ENCODE results near the gene GRID2.

GRID2 gene

DNA sequence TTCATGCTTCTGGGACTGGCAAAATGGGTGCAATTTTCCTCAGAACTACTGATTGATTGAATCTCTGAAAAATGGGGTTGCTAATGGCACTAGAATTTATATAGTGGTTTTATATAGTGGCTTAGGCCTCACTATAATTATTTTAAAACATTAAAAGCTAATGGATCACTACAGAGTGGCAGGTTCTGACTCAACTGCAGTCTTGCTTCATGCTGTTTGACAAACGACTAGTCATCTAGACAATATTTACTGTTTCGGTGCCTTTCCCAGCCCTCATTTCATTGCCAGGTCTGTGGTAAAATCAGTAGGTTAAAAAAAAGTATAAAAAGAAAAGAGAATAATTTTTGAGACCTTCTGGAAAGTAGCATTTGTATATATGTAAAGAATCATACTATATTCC, 1172.0 kb downstream of the GRID2 start:
- no peak for DNase-seq (ENCODE audit: low read depth in 2 of 2, low spot score in 1 of 2)

DNA sequence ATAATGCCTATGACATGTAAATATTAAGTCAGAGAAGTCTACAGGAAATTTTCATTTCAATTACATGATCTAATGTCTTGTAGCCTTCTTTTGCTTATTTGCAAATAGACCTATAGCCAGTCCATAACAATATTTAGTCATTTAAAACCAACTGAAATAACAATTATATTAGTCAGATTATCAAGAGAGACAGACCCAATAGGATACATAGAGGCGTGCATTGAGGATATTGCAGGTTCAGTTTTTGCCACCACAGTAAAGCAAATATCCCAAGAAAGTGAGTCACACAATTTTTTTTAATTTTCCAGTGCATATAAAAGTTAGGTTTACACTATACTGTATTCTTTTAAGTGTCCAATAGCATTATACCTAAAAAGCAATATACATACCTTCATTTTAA, 1175.0 kb downstream of the GRID2 start:
- DNase-seq (ENCODE audit: low read depth in 2 of 2, low spot score in 1 of 2) = no peak

GRCh38 chr4:93480452-93480851, 1176.7 kb downstream of the GRID2 start:
- DNase-seq (ENCODE audit: low read depth in 2 of 2, low spot score in 1 of 2) = no peak

DNA sequence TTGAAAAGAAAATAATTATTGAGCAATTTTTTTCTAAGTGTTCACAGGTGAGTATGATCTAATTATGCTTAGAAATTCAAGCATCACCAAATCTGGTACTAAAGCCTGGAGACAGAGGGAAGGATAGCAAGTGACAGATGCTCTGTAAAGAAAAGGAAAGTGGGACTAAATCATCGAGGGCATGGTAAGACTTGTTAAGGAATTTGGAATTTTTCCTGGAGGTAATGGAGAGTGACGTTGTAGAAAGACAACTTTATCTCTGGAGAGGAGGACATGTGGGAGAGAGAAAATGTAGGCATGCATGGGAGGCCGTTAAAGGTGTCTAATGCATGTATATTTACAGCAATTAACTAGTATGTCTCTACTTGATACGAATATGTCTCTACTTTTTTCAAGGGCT, 1191.6 kb downstream of the GRID2 start:
- DNase-seq (ENCODE audit: low read depth in 2 of 2, low spot score in 1 of 2) = no peak

DNA sequence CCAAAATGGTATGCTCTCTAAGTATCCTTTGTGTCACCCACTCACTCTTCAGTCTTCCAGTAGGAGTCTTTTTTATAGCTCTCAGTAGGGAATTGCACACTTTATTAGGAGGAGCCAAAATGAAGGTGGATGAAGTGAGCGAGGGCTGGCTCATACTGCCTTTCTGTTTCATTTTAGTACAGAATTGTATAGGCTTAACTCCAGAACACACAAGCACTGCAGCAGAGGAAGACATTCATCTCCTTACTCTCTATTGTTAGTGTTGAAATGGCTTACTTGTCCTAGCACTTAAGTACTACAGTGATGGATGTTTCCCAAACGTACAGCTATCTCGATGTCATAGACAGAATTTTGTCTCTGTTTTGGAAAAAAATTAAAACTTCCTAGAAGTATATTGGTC, 1197.5 kb downstream of the GRID2 start:
- no peak for DNase-seq (ENCODE audit: low read depth in 2 of 2, low spot score in 1 of 2)

- no peak for DNase-seq (ENCODE audit: low read depth in 2 of 2, low spot score in 1 of 2)
Observed at GRCh38 chr4:93501946-93502345, 1198.2 kb downstream of the GRID2 start.

DNA sequence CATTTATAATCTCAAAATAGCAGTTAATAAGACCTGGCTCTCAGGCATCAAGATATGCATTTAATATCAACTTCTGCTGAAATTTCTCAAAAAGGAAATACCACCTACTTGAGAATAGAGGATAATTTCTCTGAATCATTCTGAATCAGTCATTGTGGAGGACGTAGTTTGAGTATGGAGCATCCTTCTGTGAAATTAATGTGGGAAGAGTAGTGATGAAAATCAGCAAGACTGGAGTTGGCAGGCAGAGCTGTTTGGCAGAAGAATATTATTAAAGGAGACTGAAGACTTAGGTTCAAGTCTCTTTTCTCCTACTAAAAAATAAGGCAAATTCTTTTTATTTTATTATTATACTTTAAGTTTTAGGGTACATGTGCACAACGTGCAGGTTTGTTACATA, 1199.2 kb downstream of the GRID2 start:
- no peak for DNase-seq (ENCODE audit: low read depth in 2 of 2, low spot score in 1 of 2)

DNA sequence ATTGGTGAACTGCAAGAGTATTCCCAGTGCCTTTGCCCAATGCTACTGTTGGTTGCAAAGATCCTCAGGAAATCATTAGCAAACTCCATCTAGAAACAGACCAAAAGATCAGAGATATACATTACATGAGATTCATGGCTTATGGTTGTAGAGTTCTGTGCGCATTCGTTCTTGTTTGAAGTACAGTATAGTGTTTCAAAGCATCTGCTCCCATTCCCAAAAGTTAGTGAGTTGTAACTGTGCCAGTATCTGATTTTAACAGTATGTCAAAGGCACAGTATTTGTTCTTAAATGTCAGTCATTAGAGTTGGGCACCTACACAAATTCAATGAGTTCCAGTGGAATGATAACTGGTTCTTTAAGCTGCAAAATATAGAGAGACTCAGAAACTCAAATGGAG, 1210.1 kb downstream of the GRID2 start:
- DNase-seq (ENCODE audit: low read depth in 2 of 2, low spot score in 1 of 2) = no peak

DNA sequence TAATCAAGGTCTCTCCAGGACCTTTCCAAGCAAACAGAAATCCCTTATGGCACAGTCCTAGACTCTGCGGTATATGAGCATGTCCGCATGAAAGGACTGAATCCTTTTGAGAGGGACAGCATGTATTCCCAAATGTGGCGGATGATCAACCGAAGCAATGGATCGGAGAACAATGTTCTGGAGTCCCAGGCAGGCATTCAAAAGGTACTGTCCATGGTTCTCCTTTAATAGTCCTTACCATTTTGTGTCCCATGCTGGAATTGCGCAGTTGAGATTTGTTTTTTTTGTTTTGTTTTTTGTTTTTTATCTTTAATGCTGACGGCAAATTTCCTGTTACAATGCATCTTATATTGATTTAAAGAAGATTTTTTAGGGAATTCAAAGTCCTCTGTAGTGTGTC, 1211.4 kb downstream of the GRID2 start:
- DNase-seq (ENCODE audit: low read depth in 2 of 2, low spot score in 1 of 2) = no peak

DNA sequence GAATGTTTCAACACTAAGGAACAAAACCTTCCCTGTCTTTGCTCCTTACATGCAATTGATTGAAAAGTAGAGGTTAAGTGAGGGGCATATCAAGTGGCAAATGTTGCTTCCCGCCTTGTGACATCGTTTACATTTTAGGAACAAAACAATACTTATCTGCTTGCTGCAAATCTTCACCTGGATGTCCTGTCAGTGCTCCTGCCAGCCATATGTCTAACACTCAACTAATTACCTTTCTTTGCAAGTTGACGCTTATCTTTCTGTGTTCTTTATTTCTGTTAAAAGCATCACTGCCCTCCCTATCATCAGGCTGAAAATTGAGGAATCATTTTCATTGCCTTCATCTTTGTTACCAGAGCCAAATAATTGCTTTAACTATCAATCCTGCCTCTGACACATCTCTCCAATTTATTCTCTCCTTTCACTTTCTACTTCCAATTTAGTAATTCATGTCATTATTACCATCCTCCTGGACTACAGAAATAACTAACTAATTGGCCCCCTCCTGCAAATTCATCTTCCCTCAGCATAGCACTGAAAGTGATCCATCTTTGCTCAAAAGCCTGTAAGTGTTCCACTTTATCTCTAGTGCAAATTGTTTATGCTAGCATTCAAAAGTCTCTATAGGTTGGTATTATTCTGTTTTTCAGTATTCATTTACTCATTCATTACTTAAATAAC, 1226.1 kb downstream of the GRID2 start:
- DNase-seq (ENCODE audit: low read depth in 2 of 2, low spot score in 1 of 2) = no peak

- DNase-seq (ENCODE audit: low read depth in 2 of 2, low spot score in 1 of 2) = no peak
Observed at GRCh38 chr4:93532234-93532633, 1228.5 kb downstream of the GRID2 start.

DNA sequence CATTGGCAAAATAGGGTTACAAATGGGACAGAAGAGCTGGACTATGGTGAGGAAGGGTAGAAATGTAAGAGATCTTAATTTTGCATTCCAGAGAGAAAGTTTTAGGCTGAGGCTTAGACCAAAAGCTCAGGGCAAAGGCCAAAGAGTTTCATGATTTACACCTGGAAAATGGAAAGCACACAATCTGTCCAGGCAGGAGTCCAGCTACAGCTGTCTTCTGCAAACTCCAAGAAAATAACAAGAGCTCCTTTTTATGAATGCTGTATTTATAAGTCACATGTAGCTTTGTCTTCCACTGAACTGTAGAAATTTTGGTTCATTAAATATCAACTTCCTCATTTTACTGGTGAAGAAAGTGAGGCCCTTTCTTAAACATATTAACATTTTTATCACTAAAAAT, 1236.8 kb downstream of the GRID2 start:
- DNase-seq (ENCODE audit: low read depth in 2 of 2, low spot score in 1 of 2) = no peak

DNA sequence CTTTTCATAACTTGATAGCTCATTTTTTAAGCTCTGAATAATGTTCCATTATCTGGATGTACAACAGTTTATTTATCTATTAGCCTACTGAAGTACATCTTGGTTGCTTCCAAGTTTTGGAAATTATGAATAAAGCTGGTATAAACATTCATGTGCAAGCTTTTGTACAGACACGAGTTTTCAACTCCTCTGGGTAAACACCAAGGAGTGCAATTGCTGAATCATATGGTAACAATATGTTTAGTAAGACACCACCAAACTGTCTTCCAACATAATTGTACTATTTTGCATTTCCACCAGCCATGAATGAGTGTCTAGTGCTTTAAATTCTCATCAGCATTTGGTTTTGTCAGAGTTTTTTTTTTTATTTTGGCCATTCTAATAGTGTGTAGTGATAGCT, 1258.1 kb downstream of the GRID2 start:
- DNase-seq (ENCODE audit: low read depth in 2 of 2, low spot score in 1 of 2) = no peak

DNA sequence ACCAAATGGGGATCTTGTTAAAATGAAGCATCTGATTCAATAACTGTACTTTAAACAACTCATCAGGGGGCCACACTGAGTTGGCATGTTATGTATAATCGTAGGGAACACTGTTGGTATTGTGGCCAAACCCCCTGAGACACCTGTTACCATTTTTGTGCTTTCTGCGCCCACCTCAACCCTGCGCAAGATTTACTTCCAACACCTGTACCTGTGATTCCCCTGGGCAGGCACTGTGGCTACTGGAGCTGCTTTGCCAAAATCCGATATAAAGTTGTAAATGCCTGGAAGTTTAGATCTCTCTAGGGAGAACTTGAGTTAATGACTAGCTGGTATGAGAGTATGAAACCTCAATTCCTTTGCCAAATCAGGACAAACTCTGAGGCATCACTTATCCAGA, 1265.0 kb downstream of the GRID2 start:
- no peak for DNase-seq (ENCODE audit: low read depth in 2 of 2, low spot score in 1 of 2)

GRCh38 chr4:93573285-93573684, 1269.5 kb downstream of the GRID2 start:
- DNase-seq (ENCODE audit: low read depth in 2 of 2, low spot score in 1 of 2) = no peak

GRCh38 chr4:93578942-93579341, 1275.2 kb downstream of the GRID2 start:
- DNase-seq (ENCODE audit: low read depth in 2 of 2, low spot score in 1 of 2) = no peak

GRCh38 chr4:93605163-93605562, 1301.4 kb downstream of the GRID2 start:
- DNase-seq (ENCODE audit: low read depth in 2 of 2, low spot score in 1 of 2) = no peak

DNA sequence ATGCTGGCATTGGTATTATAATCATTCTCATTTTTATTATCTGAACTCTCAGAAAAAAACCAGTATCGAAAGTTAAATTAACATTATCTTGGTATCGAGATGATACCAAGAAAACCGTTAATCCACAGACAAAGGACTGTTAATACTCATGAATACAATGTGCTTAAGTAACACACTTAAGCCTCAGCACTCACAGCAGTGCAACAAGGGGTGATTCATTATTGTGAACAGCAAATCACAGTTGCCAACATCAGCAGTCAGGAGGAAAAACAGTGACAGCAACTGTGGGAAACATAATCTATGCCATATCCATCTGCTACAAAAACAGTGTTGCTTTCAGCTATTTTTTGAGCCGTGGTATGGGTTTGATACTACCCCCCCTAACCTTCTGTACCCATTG, 1313.8 kb downstream of the GRID2 start:
- no peak for DNase-seq (ENCODE audit: low read depth in 2 of 2, low spot score in 1 of 2)

DNA sequence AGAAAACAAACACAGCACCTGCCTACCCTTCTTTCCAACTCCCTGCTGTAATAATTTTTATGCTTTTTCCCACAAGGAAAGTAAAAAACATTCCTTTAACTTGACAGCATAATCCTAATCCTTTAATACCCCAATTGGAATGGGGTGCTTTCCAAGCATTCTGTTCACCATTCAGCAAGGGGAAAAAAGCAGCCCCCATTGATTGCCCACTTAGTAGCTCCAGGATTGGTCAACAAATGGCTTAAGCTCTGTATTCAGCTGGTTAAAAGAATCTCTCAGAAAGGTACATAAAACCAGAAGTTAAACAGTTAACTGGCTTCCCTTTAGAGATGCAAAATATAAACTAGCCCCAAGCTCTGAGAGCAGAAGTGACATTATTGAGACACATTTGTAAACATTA, 1330.0 kb downstream of the GRID2 start:
- DNase-seq (ENCODE audit: low read depth in 2 of 2, low spot score in 1 of 2) = no peak

DNA sequence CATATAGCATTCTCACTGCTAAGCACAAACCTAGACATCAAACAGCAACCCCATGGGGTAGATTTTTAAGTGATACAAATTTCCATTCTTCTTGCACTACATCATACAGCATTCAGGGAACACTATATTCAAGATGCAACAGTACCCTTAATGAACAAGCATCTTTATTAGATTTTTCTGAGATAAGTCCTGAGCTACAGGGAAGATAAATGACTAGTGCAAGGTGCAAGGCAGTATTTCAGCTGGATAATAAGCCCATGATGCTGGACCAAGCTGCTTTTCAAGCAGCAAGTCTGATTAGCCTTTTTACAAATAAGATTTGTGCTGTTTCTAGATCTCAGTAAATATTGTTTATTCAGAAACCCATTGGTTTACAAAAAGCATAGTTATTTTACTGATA, 1332.2 kb downstream of the GRID2 start:
- no peak for DNase-seq (ENCODE audit: low read depth in 2 of 2, low spot score in 1 of 2)

DNA sequence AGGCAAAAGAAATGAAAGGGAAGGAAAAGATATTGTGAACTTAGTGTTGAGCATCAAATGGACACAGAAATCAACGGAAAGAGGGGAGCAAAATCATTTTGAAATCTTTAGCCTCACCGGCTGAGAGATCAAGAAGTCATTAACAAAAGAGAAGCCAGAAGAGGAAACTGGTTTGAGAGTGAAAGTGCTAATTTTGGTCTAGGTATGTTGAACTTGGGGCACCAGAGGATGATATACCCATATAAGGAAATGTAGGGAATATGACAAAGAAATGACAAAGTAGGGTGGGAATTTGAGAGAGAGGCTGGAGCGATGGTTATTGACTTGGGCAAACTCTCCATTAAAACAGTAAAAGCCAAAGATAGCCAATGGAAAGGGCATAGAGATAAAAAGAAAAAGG, 1341.4 kb downstream of the GRID2 start:
- no peak for DNase-seq (ENCODE audit: low read depth in 2 of 2, low spot score in 1 of 2)

GRCh38 chr4:93646233-93646930, 1342.6 kb downstream of the GRID2 start:
- no peak for DNase-seq (ENCODE audit: low read depth in 2 of 2, low spot score in 1 of 2)

DNA sequence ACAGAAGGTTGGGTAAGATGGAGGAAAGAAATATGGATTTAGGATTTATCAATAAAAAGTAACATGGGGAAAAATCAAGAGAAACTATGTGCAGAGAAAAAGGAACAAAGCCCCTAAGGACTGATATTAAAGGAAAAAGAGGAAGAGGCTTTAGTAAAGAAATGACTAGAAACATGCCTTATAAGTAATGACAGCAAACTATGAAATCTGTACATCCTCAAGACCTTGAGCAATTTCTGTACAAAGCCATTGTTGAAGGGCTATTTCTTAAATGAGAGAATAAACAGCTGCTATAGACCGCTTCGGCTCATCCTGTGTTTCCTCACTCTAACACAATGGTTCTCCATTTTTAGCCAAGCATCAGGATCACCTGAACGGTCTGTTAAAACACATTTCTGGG, 1344.5 kb downstream of the GRID2 start:
- DNase-seq (ENCODE audit: low read depth in 2 of 2, low spot score in 1 of 2) = no peak
